Liver (tissue), 9 donors: ENCODE results near the gene SPATA32. TPM values are rescaled to one million over a fixed set of nuclear protein-coding genes. Genes with fewer than 3 reads are reported as not detected.

Experiments
- DNase-seq: peaks from one replicate; pipeline ENCODE4 v3.0.0-alpha.2; 2017; ENCODE audit warnings: low spot score
- H3K27ac ChIP-seq, 2 donors: one replicate each; pipeline ENCODE4 v1.7.0; 2013; ENCODE audit warnings: inconsistent platforms in 2 of 2, low read length in 2 of 2, control low read depth in 1 of 2, low read depth in 1 of 2, mild to moderate bottlenecking in 1 of 2
- H3K27me3 ChIP-seq, 4 donors: one replicate each; pipeline versions ENCODE4 v1.6.1 to v1.7.0; 2013; ENCODE audit warnings: low read length in 3 of 4, inconsistent platforms in 1 of 4, mild to moderate bottlenecking in 1 of 4, moderate library complexity in 1 of 4; ENCODE audit not compliant: control insufficient read depth in 4 of 4, insufficient read depth in 4 of 4
- H3K36me3 ChIP-seq, 4 donors: one replicate each; pipeline versions ENCODE4 v1.6.1 to v1.7.0; 2013; ENCODE audit warnings: low read length in 3 of 4, mild to moderate bottlenecking in 3 of 4, low read depth in 1 of 4, moderate library complexity in 1 of 4; ENCODE audit not compliant: control insufficient read depth in 4 of 4, insufficient read depth in 3 of 4
- H3K4me1 ChIP-seq, 4 donors: one replicate each; pipeline versions ENCODE4 v1.6.1 to v1.7.0; 2013; ENCODE audit warnings: low read length in 3 of 4, mild to moderate bottlenecking in 3 of 4, moderate library complexity in 1 of 4; ENCODE audit not compliant: control insufficient read depth in 4 of 4, insufficient read depth in 4 of 4
- H3K4me3 ChIP-seq, 3 donors: one replicate each; pipeline versions ENCODE4 v1.6.1 to v1.7.0; 2013; ENCODE audit warnings: low read length in 3 of 3, control low read depth in 1 of 3, low read depth in 1 of 3, mild to moderate bottlenecking in 1 of 3
- H3K9ac ChIP-seq, 2 donors: one replicate each; pipeline ENCODE4 v1.7.0; 2013; ENCODE audit warnings: low read length in 2 of 2, mild to moderate bottlenecking in 2 of 2, moderate library complexity in 2 of 2, control low read depth in 1 of 2, low read depth in 1 of 2
- H3K9me3 ChIP-seq, 4 donors: one replicate each; pipeline versions ENCODE4 v1.6.1 to v1.7.0; 2013; ENCODE audit warnings: low read length in 3 of 4; ENCODE audit not compliant: control insufficient read depth in 4 of 4
- EGR1 ChIP-seq, 2 donors: IDR thresholded peaks; 2 replicates each; pipeline ENCODE4 v1.6.1; 2016 to 2018; ENCODE audit warnings: antibody characterized with exemption in 2 of 2, low read depth in 2 of 2
- FOXA2 ChIP-seq: IDR thresholded peaks from 2 replicates; pipeline ENCODE4 v1.6.1; 2016; ENCODE audit warnings: antibody characterized with exemption
- GABPA ChIP-seq, 2 donors: IDR thresholded peaks in 1 of 2; conservative IDR thresholded peaks in 1 of 2; 2 replicates each; pipeline ENCODE4 v1.6.1; 2016; ENCODE audit warnings: antibody characterized with exemption in 2 of 2, mild to moderate bottlenecking in 1 of 2, moderate library complexity in 1 of 2
- HNF4A ChIP-seq, 2 donors: conservative IDR thresholded peaks; 2 replicates each; pipeline ENCODE4 v1.6.1; 2016; ENCODE audit warnings: antibody characterized with exemption in 2 of 2, mild to moderate bottlenecking in 2 of 2
- HNF4G ChIP-seq: IDR thresholded peaks from 2 replicates; pipeline ENCODE4 v1.6.1; 2016; ENCODE audit warnings: antibody characterized with exemption
- NR2F2 ChIP-seq: IDR thresholded peaks from 2 replicates; pipeline ENCODE4 v1.6.1; 2016; ENCODE audit warnings: antibody characterized with exemption
- RAD21 ChIP-seq, 2 donors: IDR thresholded peaks; 2 replicates each; pipeline ENCODE4 v1.6.1; 2016; ENCODE audit warnings: antibody characterized with exemption in 2 of 2, mild to moderate bottlenecking in 2 of 2
- TAF1 ChIP-seq: conservative IDR thresholded peaks from 2 replicates; pipeline ENCODE4 v1.6.1; 2016; ENCODE audit warnings: antibody characterized with exemption, mild to moderate bottlenecking
- YY1 ChIP-seq: IDR thresholded peaks from 2 replicates; pipeline ENCODE4 v1.6.1; 2016; ENCODE audit warnings: antibody characterized with exemption, mild to moderate bottlenecking
- WGBS: extraction: QIAGEN DNeasy Blood & Tissue Kit; methylation state at CpG from one replicate; pipeline ENCODE4 v1.1.7; 2013; 5-methylcytosine and 5-hydroxymethylcytosine counted together
- polyA plus RNA-seq, 2 donors: library from polyadenylated mRNA; stranded (reverse) in 1 of 2; unstranded in 1 of 2; fragments of 200-250 nt in 1 of 2; fragments of >200 nt in 1 of 2; fragmentation: Nextera tagmentation in 1 of 2; extraction: Ambion mirVana in 1 of 2; gene quantifications; one replicate each; pipeline versions ENCODE4 v1.2.1 to v1.2.3, GENCODE V29; 2013 to 2015
- total RNA-seq, 2 donors: library from RNA; depleted of rRNA; stranded (reverse); fragments of >200 nt; gene quantifications; one replicate each; pipeline ENCODE4 v1.2.3, GENCODE V29; 2014
- TF ChIP-seq, protein P1 (sequence below): IDR thresholded peaks from 2 replicates; pipeline ENCODE4 v1.6.1; 2016; ENCODE audit warnings: antibody characterized with exemption
- TF ChIP-seq, protein P2 (sequence below): fragments of 150-350 bp; IDR thresholded peaks from 2 replicates; pipeline ENCODE4 v1.5.1; 2017; ENCODE audit warnings: improper control_type of control experiment, low read depth, low read length; ENCODE audit not compliant: missing input control
- TF ChIP-seq, protein P3 (sequence below): IDR thresholded peaks from 2 replicates; pipeline ENCODE4 v1.6.1; 2016; ENCODE audit warnings: antibody characterized with exemption, mild to moderate bottlenecking
- TF ChIP-seq, protein P4 (sequence below): IDR thresholded peaks from 2 replicates; pipeline ENCODE4 v1.6.1; 2016; ENCODE audit warnings: antibody characterized with exemption
- donor health status: healthy.
- donor health status: healthy.
- donor health status: healthy.
- donor health status: healthy.
- donor health status: healthy.

The SPATA32 gene
- total and polyA plus RNA-seq, 4 donors: not detected

DNA sequence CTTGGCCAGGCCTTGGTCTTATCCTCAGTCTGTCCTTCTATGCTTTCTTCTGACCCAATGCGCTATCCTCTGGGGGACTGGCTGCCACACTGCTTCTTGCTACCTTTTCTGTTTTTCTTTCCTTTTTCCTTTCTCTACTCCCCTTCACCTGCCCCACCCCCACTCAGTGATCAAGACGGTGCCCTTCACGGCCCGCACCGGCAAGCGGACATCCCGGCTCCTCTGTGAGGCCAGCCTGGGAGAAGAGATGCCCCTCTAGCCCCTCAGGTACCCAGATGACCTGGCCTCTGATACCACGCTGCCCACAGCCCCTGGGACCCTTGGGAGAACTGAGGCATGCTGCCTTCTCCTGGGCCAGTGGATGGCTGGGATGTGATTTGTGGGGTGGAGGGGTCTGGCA, 15.6 kb downstream of the SPATA32 start:
- peaks cover 5 to 14% (median 12%) of the 10 kb centered on the region in 4 donors for H3K4me1 ChIP-seq
- 82% methylated on average over 8 of the region's 8 CpGs for WGBS
- H3K27ac ChIP-seq: no peak overlapping the region
- TF ChIP-seq NR2F2 (no peak), RAD21 (IDR thresholded peaks at IDR 0.05) (no peak)
- no peaks in the 10 kb centered on the region for H3K36me3 ChIP-seq
- DNase-seq: no peak
- no peaks in the 10 kb centered on the region for H3K9me3 ChIP-seq
- no peak overlapping the region for H3K9ac ChIP-seq
- H3K4me3 ChIP-seq: no peak overlapping the region
- no peaks in the 10 kb centered on the region for H3K27me3 ChIP-seq

DNA sequence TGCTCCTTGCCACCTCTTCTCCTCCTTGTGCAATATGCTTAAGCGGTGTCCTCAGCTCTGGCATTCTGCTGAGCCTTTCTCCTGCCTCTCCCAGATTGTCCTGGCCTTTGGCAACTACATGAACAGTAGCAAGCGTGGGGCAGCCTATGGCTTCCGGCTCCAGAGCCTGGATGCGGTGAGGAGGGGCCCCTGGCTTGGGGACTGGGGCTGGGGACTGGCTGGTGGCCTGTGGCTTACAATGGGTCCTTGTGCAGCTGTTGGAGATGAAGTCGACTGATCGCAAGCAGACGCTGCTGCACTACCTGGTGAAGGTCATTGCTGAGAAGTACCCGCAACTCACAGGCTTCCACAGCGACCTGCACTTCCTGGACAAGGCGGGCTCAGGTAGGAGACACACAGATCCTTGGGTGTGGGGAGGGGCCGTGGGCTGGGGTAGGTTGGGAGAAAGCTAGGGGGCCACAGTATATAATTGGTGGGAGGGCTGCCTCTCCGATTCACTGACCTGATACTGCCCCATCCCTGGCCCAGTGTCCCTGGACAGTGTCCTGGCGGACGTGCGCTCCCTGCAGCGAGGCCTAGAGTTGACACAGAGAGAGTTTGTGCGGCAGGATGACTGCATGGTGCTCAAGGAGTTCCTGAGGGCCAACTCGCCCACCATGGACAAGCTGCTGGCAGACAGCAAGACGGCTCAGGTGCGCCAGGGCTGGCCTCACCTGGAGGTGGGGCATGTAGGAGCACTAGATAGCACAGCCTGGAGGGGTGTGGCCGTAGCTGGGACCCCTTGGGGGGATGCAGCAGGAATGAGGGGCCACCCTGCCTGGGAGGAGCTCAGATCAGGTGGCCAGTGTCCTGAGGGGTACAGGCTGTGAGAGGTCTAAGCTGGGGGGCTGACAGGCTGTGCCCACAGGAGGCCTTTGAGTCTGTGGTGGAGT, 16.9 kb downstream of the SPATA32 start:
- Histone ChIP-seq H3K4me1 (peaks cover 5 to 14% (median 13%) of the 10 kb centered on the region in 4 donors), H3K27ac (no peak overlapping the region), H3K27me3 (peaks cover 0 to 3% (median 0%) of the 10 kb centered on the region in 4 donors), H3K36me3 (no peaks in the 10 kb centered on the region), H3K4me3 (no peak overlapping the region), H3K9me3 (no peaks in the 10 kb centered on the region), H3K9ac (no peak overlapping the region)
- TF ChIP-seq NR2F2: no peak
- DNase-seq: no peak
- 94% methylated on average over 21 of the region's 21 CpGs for WGBS

DNA sequence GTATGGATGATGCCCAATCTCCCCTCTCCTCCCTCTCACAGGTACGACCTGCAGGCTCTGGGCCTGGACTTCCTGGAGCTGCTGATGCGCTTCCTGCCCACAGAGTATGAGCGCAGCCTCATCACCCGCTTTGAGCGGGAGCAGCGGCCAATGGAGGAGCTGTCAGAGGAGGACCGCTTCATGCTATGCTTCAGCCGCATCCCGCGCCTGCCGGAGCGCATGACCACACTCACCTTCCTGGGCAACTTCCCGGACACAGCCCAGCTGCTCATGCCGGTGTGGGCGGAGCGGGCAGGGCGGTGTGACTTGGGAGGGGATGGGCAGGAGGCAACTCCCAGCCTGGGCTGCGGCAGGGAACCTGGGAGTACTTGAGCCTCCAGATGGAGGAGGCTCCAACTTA, 18.1 kb downstream of the SPATA32 start:
- TF ChIP-seq HNF4G: no peak
- no peak for TF ChIP-seq GABPA (IDR thresholded peaks at IDR 0.05 in 1 of 2, conservative IDR thresholded peaks at IDR 0.05 in 1 of 2)
- TF ChIP-seq, protein P1, sequence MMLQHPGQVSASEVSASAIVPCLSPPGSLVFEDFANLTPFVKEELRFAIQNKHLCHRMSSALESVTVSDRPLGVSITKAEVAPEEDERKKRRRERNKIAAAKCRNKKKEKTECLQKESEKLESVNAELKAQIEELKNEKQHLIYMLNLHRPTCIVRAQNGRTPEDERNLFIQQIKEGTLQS: no peak
- TF ChIP-seq TAF1: no peak
- no peak for TF ChIP-seq EGR1 (IDR thresholded peaks at IDR 0.05; ENCODE audit: low read depth in 2 of 2)
- no peak for TF ChIP-seq FOXA2
- no peak for TF ChIP-seq YY1
- TF ChIP-seq NR2F2: no peak
- no peak for TF ChIP-seq HNF4A (conservative IDR thresholded peaks at IDR 0.05)
- TF ChIP-seq, protein P2, sequence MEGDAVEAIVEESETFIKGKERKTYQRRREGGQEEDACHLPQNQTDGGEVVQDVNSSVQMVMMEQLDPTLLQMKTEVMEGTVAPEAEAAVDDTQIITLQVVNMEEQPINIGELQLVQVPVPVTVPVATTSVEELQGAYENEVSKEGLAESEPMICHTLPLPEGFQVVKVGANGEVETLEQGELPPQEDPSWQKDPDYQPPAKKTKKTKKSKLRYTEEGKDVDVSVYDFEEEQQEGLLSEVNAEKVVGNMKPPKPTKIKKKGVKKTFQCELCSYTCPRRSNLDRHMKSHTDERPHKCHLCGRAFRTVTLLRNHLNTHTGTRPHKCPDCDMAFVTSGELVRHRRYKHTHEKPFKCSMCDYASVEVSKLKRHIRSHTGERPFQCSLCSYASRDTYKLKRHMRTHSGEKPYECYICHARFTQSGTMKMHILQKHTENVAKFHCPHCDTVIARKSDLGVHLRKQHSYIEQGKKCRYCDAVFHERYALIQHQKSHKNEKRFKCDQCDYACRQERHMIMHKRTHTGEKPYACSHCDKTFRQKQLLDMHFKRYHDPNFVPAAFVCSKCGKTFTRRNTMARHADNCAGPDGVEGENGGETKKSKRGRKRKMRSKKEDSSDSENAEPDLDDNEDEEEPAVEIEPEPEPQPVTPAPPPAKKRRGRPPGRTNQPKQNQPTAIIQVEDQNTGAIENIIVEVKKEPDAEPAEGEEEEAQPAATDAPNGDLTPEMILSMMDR: no peak
- TF ChIP-seq, protein P3, sequence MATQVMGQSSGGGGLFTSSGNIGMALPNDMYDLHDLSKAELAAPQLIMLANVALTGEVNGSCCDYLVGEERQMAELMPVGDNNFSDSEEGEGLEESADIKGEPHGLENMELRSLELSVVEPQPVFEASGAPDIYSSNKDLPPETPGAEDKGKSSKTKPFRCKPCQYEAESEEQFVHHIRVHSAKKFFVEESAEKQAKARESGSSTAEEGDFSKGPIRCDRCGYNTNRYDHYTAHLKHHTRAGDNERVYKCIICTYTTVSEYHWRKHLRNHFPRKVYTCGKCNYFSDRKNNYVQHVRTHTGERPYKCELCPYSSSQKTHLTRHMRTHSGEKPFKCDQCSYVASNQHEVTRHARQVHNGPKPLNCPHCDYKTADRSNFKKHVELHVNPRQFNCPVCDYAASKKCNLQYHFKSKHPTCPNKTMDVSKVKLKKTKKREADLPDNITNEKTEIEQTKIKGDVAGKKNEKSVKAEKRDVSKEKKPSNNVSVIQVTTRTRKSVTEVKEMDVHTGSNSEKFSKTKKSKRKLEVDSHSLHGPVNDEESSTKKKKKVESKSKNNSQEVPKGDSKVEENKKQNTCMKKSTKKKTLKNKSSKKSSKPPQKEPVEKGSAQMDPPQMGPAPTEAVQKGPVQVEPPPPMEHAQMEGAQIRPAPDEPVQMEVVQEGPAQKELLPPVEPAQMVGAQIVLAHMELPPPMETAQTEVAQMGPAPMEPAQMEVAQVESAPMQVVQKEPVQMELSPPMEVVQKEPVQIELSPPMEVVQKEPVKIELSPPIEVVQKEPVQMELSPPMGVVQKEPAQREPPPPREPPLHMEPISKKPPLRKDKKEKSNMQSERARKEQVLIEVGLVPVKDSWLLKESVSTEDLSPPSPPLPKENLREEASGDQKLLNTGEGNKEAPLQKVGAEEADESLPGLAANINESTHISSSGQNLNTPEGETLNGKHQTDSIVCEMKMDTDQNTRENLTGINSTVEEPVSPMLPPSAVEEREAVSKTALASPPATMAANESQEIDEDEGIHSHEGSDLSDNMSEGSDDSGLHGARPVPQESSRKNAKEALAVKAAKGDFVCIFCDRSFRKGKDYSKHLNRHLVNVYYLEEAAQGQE: no peak
- TF ChIP-seq, protein P4, sequence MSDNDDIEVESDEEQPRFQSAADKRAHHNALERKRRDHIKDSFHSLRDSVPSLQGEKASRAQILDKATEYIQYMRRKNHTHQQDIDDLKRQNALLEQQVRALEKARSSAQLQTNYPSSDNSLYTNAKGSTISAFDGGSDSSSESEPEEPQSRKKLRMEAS: no peak
- WGBS: 80% methylated on average over 18 of the region's 18 CpGs
- no peak overlapping the region for H3K27ac ChIP-seq
- DNase-seq: no peak
- H3K9me3 ChIP-seq: no peaks in the 10 kb centered on the region
- H3K27me3 ChIP-seq: peaks cover 0 to 3% (median 0%) of the 10 kb centered on the region in 4 donors
- H3K4me1 ChIP-seq: peaks cover 5 to 14% (median 13%) of the 10 kb centered on the region in 4 donors
- H3K36me3 ChIP-seq: no peaks in the 10 kb centered on the region
- H3K9ac ChIP-seq: no peak overlapping the region
- no peak overlapping the region for H3K4me3 ChIP-seq
